Kidney tubule cell (primary cell): Measurements from ENCODE around the gene AMPD2.
"Not testable (repeated sequence)": the region's sequence is repeated elsewhere in the genome, so short reads cannot be mapped to it uniquely, and the experiment has no call there.

ENCODE experiments used
- DNase-seq: peaks from one replicate; pipeline ENCODE4 v3.0.0-alpha.2; 2018; ENCODE audit warnings: low spot score

Gene AMPD2

GRCh38 chr1:109678637-109679036 lies 59.0 kb downstream of the AMPD2 start:
- not testable (repeated sequence) for DNase-seq
